Astrocyte of the spinal cord (primary cell): ENCODE data around the gene NHEJ1.

Source experiments
- DNase-seq: peaks from one replicate; pipeline ENCODE4 v3.0.0; 2011; ENCODE audit warnings: low read depth, low spot score
- H3K4me3 ChIP-seq: 2 replicates; pipeline ENCODE4 v1.5.1; 2011; ENCODE audit warnings: low read depth, mild to moderate bottlenecking, low read length, moderate library complexity
- in situ Hi-C: cut with HindIII; loops from 2 replicates; pipeline ENCODE4 v1.10.0; 2017; ENCODE audit warnings: low sequenced_read_pairs
- TF ChIP-seq, protein P1 (sequence below): IDR thresholded peaks from 2 replicates; pipeline ENCODE4 v1.5.1; 2012; ENCODE audit warnings: low read depth, mild to moderate bottlenecking, low read length, inconsistent platforms

The NHEJ1 gene

GRCh38 chr2:219045937-219046550 lies 114.6 kb downstream of the NHEJ1 start:
- TF ChIP-seq, protein P1, sequence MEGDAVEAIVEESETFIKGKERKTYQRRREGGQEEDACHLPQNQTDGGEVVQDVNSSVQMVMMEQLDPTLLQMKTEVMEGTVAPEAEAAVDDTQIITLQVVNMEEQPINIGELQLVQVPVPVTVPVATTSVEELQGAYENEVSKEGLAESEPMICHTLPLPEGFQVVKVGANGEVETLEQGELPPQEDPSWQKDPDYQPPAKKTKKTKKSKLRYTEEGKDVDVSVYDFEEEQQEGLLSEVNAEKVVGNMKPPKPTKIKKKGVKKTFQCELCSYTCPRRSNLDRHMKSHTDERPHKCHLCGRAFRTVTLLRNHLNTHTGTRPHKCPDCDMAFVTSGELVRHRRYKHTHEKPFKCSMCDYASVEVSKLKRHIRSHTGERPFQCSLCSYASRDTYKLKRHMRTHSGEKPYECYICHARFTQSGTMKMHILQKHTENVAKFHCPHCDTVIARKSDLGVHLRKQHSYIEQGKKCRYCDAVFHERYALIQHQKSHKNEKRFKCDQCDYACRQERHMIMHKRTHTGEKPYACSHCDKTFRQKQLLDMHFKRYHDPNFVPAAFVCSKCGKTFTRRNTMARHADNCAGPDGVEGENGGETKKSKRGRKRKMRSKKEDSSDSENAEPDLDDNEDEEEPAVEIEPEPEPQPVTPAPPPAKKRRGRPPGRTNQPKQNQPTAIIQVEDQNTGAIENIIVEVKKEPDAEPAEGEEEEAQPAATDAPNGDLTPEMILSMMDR, result no peak
- in situ Hi-C loops, result no loop called here
- DNase-seq, result peak; percentile 35
- no peak overlapping the region for H3K4me3 ChIP-seq

DNA sequence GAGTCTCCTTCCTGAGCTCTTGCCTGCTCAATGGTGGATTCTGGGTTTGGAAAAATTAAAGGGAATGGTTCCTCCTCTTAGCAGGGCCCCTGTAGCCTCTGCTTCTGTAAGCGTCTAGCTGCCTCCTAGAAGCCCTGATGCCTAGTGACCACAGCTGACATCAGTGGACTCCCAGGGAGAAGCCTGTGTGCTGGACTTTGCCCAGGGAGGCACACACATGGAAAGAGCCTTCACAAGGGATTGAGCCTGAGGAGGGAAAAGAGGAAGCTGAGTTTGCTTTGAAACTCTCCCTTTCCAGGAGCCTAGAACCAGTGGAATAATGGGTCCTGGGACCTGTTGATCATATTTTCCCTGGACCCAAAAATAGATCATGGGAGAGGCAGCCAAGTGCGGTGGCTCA lies 117.9 kb downstream of the NHEJ1 start:
- no peak overlapping the region for H3K4me3 ChIP-seq
- TF ChIP-seq, protein P1, result no peak
- in situ Hi-C loops, result no loop called here
- DNase-seq, result no peak

DNA sequence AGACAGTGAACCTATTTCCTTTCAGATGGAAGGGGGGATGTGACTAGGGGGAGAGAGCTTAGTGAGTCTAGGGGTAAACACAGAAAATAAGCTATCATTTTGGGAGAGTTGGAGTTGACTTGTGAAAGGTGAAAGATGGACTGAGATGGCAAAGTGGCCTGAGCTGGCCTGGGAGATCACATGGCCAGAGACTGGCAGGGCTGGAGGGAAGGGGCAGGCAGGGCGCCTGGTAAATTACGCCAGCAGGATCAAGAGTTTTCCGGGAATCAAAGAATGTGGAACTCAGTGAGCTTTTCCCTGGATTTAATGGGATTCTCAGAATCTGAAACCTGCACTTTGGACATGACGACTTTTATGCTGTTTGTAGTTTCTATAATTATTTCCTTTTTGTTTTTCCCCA lies 118.5 kb downstream of the NHEJ1 start:
- TF ChIP-seq, protein P1, result no peak
- DNase-seq, result no peak
- in situ Hi-C loops, result no loop called here
- H3K4me3 ChIP-seq, result no peak overlapping the region

GRCh38 chr2:219041252-219041651 lies 119.4 kb downstream of the NHEJ1 start, which contains the start of gene CFAP65:
TSS of gene CFAP65 (minus strand) at chr2:219041516. CDS start at chr2:219039048, 2,468 bp downstream.
- TF ChIP-seq, protein P1, result no peak
- peak within 1 kb of the TSS; percentile 35 for H3K4me3 ChIP-seq
- DNase-seq, result peak; percentile 53
- in situ Hi-C loops, result no loop called here

DNA sequence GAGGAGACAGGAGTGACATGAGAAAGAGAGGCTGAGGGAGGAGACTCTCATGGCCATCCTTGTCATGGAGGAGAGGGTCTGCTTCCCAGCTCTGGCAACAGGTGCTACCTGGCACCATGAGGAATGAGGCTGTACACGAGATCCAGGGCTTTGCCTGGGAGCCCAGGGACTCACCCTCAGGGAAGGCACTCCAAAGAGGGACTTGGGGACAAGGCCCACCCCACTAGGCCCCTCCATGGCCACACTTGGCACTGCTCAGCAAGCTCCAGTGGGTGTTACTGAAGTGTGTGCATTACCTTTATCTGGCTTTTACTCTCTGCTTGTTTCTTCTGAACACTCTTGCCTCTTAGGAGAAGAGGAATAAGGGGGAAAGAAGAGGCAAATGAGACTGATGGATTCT lies 122.0 kb downstream of the NHEJ1 start:
- no peak for DNase-seq
- no peak overlapping the region for H3K4me3 ChIP-seq
- in situ Hi-C loops, result no loop called here
- TF ChIP-seq, protein P1, result no peak

GRCh38 chr2:219037783-219038499 lies 122.7 kb downstream of the NHEJ1 start:
- in situ Hi-C loops, result no loop called here
- DNase-seq, result no peak
- TF ChIP-seq, protein P1, result no peak
- no peak overlapping the region for H3K4me3 ChIP-seq
